Thyroid gland (tissue), 4 donors: ENCODE measurements around the gene CD8A. TPM values are rescaled to one million over a fixed set of nuclear protein-coding genes. Genes with fewer than 3 reads are reported as not detected.
"Not testable (repeated sequence)": the region's sequence is repeated elsewhere in the genome, so short reads cannot be mapped to it uniquely, and the experiment has no call there.

Source experiments
- DNase-seq, 2 donors: peaks; one replicate each; pipeline ENCODE4 v3.0.0-alpha.2; 2019
- H3K27ac ChIP-seq, 3 donors: fragments of 200-600 bp; sonication (generic); 1 replicate in 2 of 3; 2 replicates in 1 of 3; pipeline ENCODE4 v1.5.1; 2016 to 2019; ENCODE audit warnings: mild to moderate bottlenecking in 1 of 3, moderate library complexity in 1 of 3
- H3K27me3 ChIP-seq: fragments of 200-600 bp; sonication (generic); one replicate; pipeline ENCODE4 v1.5.1; 2019
- H3K36me3 ChIP-seq, 2 donors: fragments of 200-600 bp; sonication (generic); one replicate each; pipeline ENCODE4 v1.5.1; 2016 to 2019
- H3K4me1 ChIP-seq, 2 donors: fragments of 200-600 bp; sonication (generic); one replicate each; pipeline ENCODE4 v1.5.1; 2017 to 2019
- H3K4me3 ChIP-seq, 3 donors: fragments of 200-600 bp; sonication (generic); replicated peaks in 1 of 3; 1 replicate in 2 of 3; 2 replicates in 1 of 3; pipeline ENCODE4 v1.5.1; 2016; ENCODE audit warnings: mild to moderate bottlenecking in 1 of 3
- H3K9me3 ChIP-seq: fragments of 200-600 bp; sonication (generic); one replicate; pipeline ENCODE4 v1.5.1; 2017
- CTCF ChIP-seq, 6 experiments: fragments of 200-600 bp in 3 of 6; fragments of 450-650 bp in 3 of 6; sonication (generic) in 3 of 6; IDR thresholded peaks; one replicate each; pipeline ENCODE4 v1.5.1; 2016 to 2019; ENCODE audit warnings: antibody characterized with exemption in 6 of 6, mild to moderate bottlenecking in 2 of 6, inconsistent platforms in 1 of 6, moderate library complexity in 1 of 6
- POLR2A ChIP-seq, 2 donors: fragments of 450-650 bp; IDR thresholded peaks; one replicate each; pipeline ENCODE4 v1.6.1; 2017; ENCODE audit warnings: antibody characterized with exemption in 2 of 2, mild to moderate bottlenecking in 2 of 2, moderate library complexity in 1 of 2
- WGBS, 2 donors: methylation state at CpG; one replicate each; pipeline ENCODE4 v1.1.5; 2017; 5-methylcytosine and 5-hydroxymethylcytosine counted together
- intact Hi-C: fragments of 100-400 bp; cut with DNase I; formaldehyde crosslinking; loops from one replicate; pipeline ENCODE4 v1.15.1; 2023
- total RNA-seq, 4 donors: library from RNA; depleted of rRNA; stranded (reverse); fragments of >200 nt; gene quantifications; one replicate each; pipeline ENCODE4 v1.2.3, GENCODE V29; 2016

Gene CD8A
- total RNA-seq: 1 to 10 TPM; 1.2 to 4.3 (median 2.3) TPM

GRCh38 chr2:86790676-86791572 lies at the start of gene CD8A:
Gene CD8A, minus strand, starts transcription at chr2:86790913. Its CDS starts 88 bp downstream, at chr2:86790825.
- Histone ChIP-seq H3K27me3 (peaks cover 5% of the 10 kb centered on the region), H3K4me1 (peaks cover 10 to 35% of the 10 kb centered on the region in 2 donors), H3K27ac (no peak within 1 kb of the TSS)

GRCh38 chr2:86839871-86840548 lies 49.3 kb upstream of the CD8A start:
- H3K27ac ChIP-seq, intact Hi-C loops, H3K4me1 ChIP-seq, H3K36me3 ChIP-seq, DNase-seq, H3K9me3 ChIP-seq, H3K27me3 ChIP-seq, H3K4me3 ChIP-seq: not testable (repeated sequence)
- 81 to 82% methylated on average over 6 to 8 of the region's 11 CpGs for WGBS, 2 donors

More at GRCh38 chr2:86790676-86791572, at the start of gene CD8A:
- TF ChIP-seq POLR2A (IDR thresholded peaks at IDR 0.05): no peak
- TF ChIP-seq CTCF (IDR thresholded peaks at IDR 0.05): no peak
- Histone ChIP-seq H3K4me3 (peak within 1 kb of the TSS in 2 of 3 donors; percentile 8 to 26), H3K36me3 (no peaks in the 10 kb centered on the region), H3K9me3 (no peaks in the 10 kb centered on the region)
- intact Hi-C loops: no loop called here
- WGBS, 2 donors: 30 to 37% methylated on average over 23 to 36 of the region's 57 CpGs
- DNase-seq: no peak

- H3K36me3 ChIP-seq, intact Hi-C loops, H3K27me3 ChIP-seq, H3K9me3 ChIP-seq, H3K27ac ChIP-seq, H3K4me1 ChIP-seq, DNase-seq, H3K4me3 ChIP-seq: not testable (repeated sequence)
- WGBS, 2 donors: 90 to 99% methylated on average over 5 to 7 of the region's 7 CpGs
These were observed 48.7 kb upstream of the CD8A start for GRCh38 chr2:86839455-86839854.

- 80 to 81% methylated on average over 5 to 7 of the region's 7 CpGs for WGBS, 2 donors
- H3K4me3 ChIP-seq, H3K36me3 ChIP-seq, H3K4me1 ChIP-seq, H3K9me3 ChIP-seq, intact Hi-C loops, H3K27ac ChIP-seq, DNase-seq, H3K27me3 ChIP-seq: not testable (repeated sequence)
These were observed 47.0 kb upstream of the CD8A start for GRCh38 chr2:86837714-86838113.

- intact Hi-C loops, H3K36me3 ChIP-seq, H3K9me3 ChIP-seq, H3K4me1 ChIP-seq, H3K27me3 ChIP-seq, H3K27ac ChIP-seq, H3K4me3 ChIP-seq: not testable (repeated sequence)
- WGBS, 2 donors: 31 to 36% methylated on average over 11 to 13 of the region's 19 CpGs
- peak; percentile 41 to 54 for DNase-seq
These were observed 46.4 kb upstream of the CD8A start for GRCh38 chr2:86836915-86837695.

- H3K4me3 ChIP-seq, intact Hi-C loops, DNase-seq, H3K27ac ChIP-seq, H3K36me3 ChIP-seq, H3K27me3 ChIP-seq, H3K4me1 ChIP-seq, H3K9me3 ChIP-seq: not testable (repeated sequence)
- 20% methylated on average over 1 to 2 of the region's 4 CpGs for WGBS, 2 donors
These were observed 44.8 kb upstream of the CD8A start for GRCh38 chr2:86835548-86835889.

- no peak for DNase-seq
- Histone ChIP-seq H3K27ac (no peak overlapping the region), H3K4me3 (no peak overlapping the region), H3K4me1 (no peaks in the 10 kb centered on the region), H3K9me3 (no peaks in the 10 kb centered on the region), H3K36me3 (no peaks in the 10 kb centered on the region), H3K27me3 (no peaks in the 10 kb centered on the region)
- no peak for TF ChIP-seq CTCF (IDR thresholded peaks at IDR 0.05)
- no peak for TF ChIP-seq POLR2A (IDR thresholded peaks at IDR 0.05)
- WGBS, 2 donors: 58 to 68% methylated on average over 8 to 9 of the region's 10 CpGs
- intact Hi-C loops: no loop called here
These were observed 42.6 kb upstream of the CD8A start for GRCh38 chr2:86833315-86833714.
